ENCODE measurements around the gene CLTA.
"Not testable (repeated sequence)": the region's sequence is repeated elsewhere in the genome, so short reads cannot be mapped to it uniquely, and the experiment has no call there.

The CLTA gene

GRCh38 chr9:36191290-36191645 is 547 bp downstream of the CLTA start:
- no peak for DNase-seq

DNA sequence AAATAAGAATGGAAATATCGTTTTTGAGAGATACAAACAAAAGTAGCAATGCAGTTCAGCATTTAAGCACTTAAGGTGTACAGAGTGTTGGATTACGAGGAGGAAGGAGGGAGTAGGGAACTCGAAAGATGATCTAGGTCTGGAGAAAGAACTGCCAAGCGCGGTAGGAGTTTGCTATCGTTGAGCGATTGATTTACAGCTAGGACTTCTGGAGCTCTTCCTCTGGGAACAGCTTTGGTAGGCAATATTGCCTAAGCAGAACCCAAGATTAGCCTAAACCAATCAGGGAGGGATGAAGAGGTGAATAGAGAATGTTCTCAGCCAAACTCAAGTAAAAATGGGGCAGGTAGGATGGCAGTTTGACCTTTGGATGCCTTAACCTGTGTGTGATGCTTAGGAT is 965 bp downstream of the CLTA start:
- no peak for DNase-seq

- DNase-seq, result no peak
Measured at GRCh38 chr9:36192196-36192595, 1.5 kb downstream of the CLTA start.

DNA sequence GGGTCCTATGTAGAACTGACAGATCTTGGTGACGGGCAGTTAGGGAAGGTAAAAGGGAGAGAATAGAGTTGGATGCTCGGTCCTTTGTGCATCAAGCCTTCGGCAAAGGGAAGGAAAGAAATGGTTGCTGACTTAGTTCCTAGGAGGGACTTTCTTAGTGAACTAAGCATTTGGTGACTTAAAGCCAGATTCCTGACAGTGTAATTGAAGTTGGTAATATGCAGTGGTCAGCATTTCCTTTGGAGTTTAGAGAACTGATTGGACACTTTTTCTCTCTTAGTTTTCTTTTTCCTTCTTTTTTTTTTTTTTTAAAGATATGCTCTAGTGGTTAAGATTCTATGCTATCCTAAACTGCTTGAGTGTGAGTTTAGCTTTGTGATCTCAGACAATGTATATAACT is 2.3 kb downstream of the CLTA start:
- DNase-seq, result no peak

DNA sequence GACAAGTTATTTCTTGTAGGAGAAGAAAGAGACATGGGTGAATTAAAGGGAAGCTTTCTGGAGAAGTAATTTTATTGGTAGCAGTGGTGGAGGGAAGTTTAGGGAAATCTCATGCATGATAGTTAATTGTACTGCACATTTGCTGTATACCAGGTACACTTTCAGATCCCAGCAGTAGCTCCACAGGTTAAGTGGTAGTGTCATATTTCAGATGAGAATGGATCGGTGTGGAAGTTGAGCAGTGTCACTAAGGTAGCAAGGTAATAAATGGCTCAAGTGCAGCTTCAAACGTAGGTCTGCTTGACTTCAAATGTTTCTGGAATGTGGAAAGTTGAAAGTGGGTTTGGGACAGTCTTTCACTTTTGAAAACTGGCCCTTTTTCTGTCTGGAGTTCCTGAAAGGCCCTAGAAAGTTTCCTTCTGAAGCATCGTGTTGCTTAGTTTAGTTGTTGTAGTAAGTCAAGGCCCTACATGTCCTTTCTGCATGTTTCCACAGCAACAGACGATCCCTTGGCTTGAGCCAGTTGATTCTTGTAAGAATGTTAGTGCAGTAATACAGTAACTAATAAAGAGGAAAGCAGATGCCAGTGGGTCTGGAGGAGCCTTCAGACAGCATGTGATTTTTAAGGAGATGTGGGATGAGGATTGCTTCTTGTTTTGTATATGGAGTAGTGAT is 3.7 kb downstream of the CLTA start:
- no peak for DNase-seq

- DNase-seq, result no peak
Measured at GRCh38 chr9:36204906-36205547, 14.3 kb downstream of the CLTA start.

DNA sequence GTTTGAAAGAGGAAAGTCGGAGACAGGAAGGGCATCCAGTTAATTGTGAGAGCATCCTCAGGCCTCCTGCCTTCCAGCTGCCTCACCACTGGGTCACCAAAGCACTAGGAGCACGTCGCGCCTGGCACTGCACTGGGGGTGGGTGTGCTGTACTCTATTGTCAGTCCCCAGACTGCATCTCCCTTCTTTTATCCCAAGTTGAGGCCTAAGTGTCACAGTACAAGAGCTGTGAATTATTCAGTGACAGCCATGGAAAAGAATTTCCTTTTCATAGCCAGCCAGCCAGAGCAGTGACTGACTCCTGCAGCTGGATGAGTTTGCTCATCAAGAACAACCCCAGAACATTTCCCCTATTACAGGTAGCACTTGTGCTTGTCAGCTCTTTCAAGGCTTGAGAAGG is 16.3 kb downstream of the CLTA start:
- DNase-seq, result peak; percentile 24

GRCh38 chr9:36207546-36208012 is 16.9 kb downstream of the CLTA start:
- peak; percentile 14 for DNase-seq

DNA sequence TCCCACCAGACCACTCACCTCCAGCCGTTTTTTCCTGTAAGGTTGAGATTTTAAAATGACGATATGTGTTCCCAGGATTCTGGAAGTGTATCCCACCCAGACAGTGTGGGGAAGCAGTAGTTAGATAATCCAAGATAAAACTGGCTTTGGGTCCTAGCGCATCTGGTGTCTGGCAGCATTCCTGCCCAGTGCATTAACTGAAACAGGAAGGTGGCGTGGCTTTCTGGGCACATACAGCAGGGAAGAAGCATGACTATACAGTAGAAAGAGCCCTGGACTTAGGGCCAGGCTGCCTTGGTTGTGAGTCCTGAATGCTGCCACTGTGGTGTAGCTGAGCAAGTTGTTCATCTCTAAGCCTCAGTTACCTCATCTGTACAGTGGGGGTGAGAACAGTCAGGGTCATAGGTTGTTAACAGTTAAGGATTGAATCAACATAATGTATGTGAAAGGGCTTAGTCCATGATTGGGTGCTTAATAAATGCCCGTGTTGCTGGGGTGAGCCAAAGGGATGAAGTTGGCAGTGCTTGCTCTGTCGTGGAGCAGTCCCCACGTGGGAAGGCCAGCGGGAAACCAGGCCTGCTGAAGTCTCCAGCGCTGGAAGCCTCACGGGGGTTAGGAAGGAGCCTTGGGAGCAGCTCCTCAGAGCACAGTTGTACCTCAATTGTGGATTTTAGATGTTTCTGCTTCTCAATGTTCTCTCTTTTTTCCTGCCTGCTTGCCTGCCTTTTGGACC is 18.0 kb downstream of the CLTA start:
- no peak for DNase-seq

DNA sequence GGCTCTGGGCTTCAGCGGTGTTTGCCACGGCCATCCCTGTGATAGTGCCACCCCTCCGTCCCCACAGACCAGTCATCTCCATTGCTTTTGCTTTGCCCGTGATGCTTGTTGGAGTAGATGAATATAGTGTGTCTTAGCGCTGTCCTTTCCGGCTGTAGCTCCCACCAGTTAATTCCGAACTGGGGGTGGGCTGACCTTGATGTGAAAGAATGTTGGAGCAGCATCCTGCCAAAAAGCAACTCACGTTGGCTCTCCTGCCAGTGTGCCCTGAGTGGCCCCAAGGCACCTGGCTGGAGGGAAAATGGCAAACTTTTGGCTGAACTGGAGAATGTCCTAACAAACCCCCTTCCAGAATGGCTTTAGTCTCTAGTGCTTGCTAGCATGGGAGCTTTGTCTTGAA is 20.0 kb downstream of the CLTA start:
- no peak for DNase-seq

- DNase-seq, result no peak
Measured at GRCh38 chr9:36211510-36211909, 20.8 kb downstream of the CLTA start.

DNA sequence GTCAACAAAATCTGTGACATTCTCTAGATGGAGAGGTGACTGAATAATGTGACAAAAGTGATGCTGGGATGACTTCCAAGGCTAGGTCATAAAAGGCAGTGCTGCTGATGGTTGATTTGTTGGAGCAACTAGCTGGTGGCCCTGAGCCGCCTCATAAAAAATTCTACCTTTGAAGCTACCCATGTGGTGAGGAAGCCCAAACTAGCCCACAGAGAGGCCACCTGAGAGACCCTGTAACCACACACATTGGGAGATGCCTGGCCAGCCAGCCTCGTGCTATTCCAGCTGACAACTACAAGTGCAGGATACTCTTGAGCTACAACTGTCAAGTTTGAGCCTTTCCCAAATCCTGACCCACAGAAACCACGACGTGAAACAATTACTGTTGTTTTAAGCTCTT is 22.7 kb downstream of the CLTA start:
- DNase-seq, result no peak

GRCh38 chr9:36213989-36214388 is 23.3 kb downstream of the CLTA start:
- no peak for DNase-seq

DNA sequence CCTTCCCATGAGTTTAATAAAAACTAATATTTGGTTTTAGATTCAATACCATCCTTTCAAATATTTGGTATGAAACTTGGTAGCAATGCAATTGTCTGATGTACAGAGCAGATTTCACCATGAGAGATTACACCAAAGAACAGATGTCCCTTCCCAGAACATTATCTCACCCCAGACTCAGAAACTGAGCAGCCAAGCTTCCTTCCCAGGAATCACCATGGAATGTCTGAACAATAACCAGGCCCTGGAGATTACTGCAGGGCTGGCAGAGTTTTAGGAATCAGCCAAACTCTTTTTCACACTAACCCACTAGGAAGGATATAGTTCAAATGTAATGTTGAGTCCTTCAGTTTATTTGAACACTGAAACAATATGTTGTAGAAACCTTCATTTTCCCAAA is 23.9 kb downstream of the CLTA start:
- DNase-seq, result peak; percentile 39

GRCh38 chr9:36217256-36217968 is 26.7 kb downstream of the CLTA start:
- DNase-seq, result no peak

DNA sequence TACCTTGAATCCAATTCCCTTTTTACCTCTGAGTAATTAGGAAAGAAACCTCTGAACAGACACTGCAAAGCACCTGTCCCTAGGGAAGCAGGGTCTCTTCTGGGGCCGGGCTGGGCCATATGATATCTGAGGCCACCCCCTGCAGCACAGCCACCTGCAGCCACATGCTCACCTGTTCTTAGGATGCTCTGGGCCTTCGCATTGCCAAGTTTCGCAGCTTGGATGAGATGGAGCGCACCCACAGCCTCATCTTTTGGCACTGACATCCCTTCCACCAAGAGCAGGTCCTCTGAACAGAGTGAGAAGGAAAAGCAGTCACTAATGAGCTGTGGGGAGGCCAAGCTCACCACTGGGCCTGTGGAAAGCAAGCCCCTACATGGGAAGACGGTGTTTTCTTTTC is 27.3 kb downstream of the CLTA start:
- DNase-seq, result no peak

GRCh38 chr9:36218411-36218901 is 27.7 kb downstream of the CLTA start:
- no peak for DNase-seq

- no peak for DNase-seq
Measured at GRCh38 chr9:36221667-36222066, 30.9 kb downstream of the CLTA start.

GRCh38 chr9:36222449-36222848 is 31.7 kb downstream of the CLTA start:
- DNase-seq, result peak; percentile 20

DNA sequence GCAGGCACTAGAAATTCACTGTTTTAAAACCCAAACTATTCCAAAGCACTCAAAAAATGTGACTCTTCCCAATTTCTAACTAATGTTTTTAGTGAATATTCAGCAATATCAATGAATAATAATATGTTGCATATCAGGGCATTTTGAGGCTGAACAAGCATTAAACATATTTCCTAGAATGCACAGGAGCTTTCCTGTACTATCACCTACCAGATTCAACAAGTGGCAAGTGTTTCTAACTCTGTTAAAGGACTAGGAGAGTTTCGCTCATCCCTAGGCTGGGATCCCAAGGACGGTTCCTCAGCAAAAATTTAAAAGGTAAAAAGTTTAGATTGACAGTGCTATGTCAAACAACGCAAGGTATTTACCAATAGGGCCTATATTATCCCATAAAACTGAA is 46.5 kb downstream of the CLTA start:
- DNase-seq, result no peak

DNA sequence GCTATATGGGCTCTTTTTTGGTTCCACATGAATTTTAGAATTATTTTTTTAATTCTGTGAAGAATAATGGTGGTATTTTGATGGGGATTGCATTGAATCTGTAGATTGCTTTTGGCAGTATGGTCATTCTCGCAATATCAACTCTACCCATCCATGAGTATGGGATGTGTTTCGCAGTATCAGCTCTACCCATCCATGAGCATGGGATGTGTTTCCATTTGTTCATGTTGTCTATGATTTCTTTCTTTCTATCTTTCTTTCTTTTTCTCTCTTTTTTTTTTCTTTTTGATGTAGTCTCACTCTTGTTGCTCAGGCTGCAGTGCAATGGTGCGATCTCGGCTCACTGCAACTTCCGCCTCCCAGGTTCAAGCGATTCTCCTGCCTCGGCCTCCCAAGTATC is 48.5 kb downstream of the CLTA start:
- DNase-seq, result not testable (repeated sequence)

DNA sequence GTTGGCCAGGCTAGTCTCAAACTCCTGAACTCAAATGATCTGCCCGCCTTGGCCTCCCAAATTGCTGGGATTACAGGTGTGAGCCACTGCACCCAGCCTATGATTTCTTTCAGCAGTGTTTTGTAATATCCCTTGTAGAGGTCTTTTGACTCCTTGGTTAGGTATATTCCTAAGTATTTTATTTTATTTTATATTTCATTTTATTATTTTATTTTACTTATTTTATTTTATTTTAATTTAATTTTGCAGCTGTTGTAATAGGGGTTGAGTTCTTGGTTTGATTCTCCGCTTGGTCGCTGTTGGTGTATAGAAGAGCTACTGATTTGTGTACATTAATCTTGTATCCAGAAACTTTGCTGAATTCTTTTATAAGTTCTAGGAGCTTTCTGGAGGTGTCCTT is 49.0 kb downstream of the CLTA start:
- not testable (repeated sequence) for DNase-seq

GRCh38 chr9:36245906-36246305 is 55.2 kb downstream of the CLTA start:
- peak; percentile 24 for DNase-seq
